ENCODE results near the gene HOGA1.

HOGA1 gene

GRCh38 chr10:97584060-97584797 lies at the start of gene HOGA1:
Gene HOGA1, plus strand, starts transcription at chr10:97584389. Its CDS starts 315 bp downstream, at chr10:97584704.
- H3K4me3 ChIP-seq (ENCODE audit: control insufficient read depth, low read depth, low read length): no peak within 1 kb of the TSS
- TF ChIP-seq CTCF (conservative IDR thresholded peaks at IDR 0.05; ENCODE audit: control insufficient read depth, insufficient read depth, low read depth, low read length): no peak
- DNase-seq (ENCODE audit: low read depth): peak; percentile 73

GRCh38 chr10:97534746-97535367 lies 49.3 kb upstream of the HOGA1 start:
- H3K4me3 ChIP-seq (ENCODE audit: control insufficient read depth, low read depth, low read length): no peak overlapping the region
- peak; percentile 38 for DNase-seq (ENCODE audit: low read depth)
- TF ChIP-seq CTCF (conservative IDR thresholded peaks at IDR 0.05; ENCODE audit: control insufficient read depth, insufficient read depth, low read depth, low read length): peak; percentile 49

GRCh38 chr10:97537186-97537869 lies 46.9 kb upstream of the HOGA1 start:
- H3K4me3 ChIP-seq (ENCODE audit: control insufficient read depth, low read depth, low read length): no peak overlapping the region
- no peak for DNase-seq (ENCODE audit: low read depth)
- TF ChIP-seq CTCF (conservative IDR thresholded peaks at IDR 0.05; ENCODE audit: control insufficient read depth, insufficient read depth, low read depth, low read length): no peak

- TF ChIP-seq CTCF (conservative IDR thresholded peaks at IDR 0.05; ENCODE audit: control insufficient read depth, insufficient read depth, low read depth, low read length): no peak
- DNase-seq (ENCODE audit: low read depth): peak; percentile 45
- no peak overlapping the region for H3K4me3 ChIP-seq (ENCODE audit: control insufficient read depth, low read depth, low read length)
Measured at GRCh38 chr10:97538411-97538810, 45.8 kb upstream of the HOGA1 start.

GRCh38 chr10:97538839-97539238 lies 45.4 kb upstream of the HOGA1 start:
- TF ChIP-seq CTCF (conservative IDR thresholded peaks at IDR 0.05; ENCODE audit: control insufficient read depth, insufficient read depth, low read depth, low read length): no peak
- DNase-seq (ENCODE audit: low read depth): no peak
- no peak overlapping the region for H3K4me3 ChIP-seq (ENCODE audit: control insufficient read depth, low read depth, low read length)

GRCh38 chr10:97539523-97540200 lies 44.5 kb upstream of the HOGA1 start:
- DNase-seq (ENCODE audit: low read depth): peak; percentile 92
- peak; percentile 50 for TF ChIP-seq CTCF (conservative IDR thresholded peaks at IDR 0.05; ENCODE audit: control insufficient read depth, insufficient read depth, low read depth, low read length)
- H3K4me3 ChIP-seq (ENCODE audit: control insufficient read depth, low read depth, low read length): no peak overlapping the region
